Measurements from ENCODE around the gene GNAQ.

- TF ChIP-seq POLR2A (IDR thresholded peaks at IDR 0.05) (no peak), CTCF (IDR thresholded peaks at IDR 0.05 in 8 of 11, conservative IDR thresholded peaks at IDR 0.05 in 3 of 11) (no peak), POLR2AphosphoS5 (IDR thresholded peaks at IDR 0.05) (no peak)
Measured at GRCh38 chr9:77907585-77907984, 124.0 kb downstream of the GNAQ start.
